GM12878 (cell line): ENCODE data around the gene ROM1. TPM values are rescaled to one million over a fixed set of nuclear protein-coding genes. Genes with fewer than 3 reads are reported as not detected.

Source experiments
- ATF7 ChIP-seq: fragments of 450-650 bp; IDR thresholded peaks from 2 replicates; pipeline ENCODE4 v1.6.1; 2016; ENCODE audit warnings: low read depth, mild to moderate bottlenecking
- BMI1 ChIP-seq: fragments of 450-650 bp; IDR thresholded peaks from 2 replicates; pipeline ENCODE4 v1.6.1; 2016; ENCODE audit warnings: mild to moderate bottlenecking, moderate library complexity, borderline replicate concordance
- EGR1 ChIP-seq, 2 experiments: IDR thresholded peaks; 1 replicate in 1 of 2; 2 replicates in 1 of 2; pipeline ENCODE4 v1.6.1; 2011 to 2012; ENCODE audit warnings: low read depth in 2 of 2, low read length in 2 of 2, borderline replicate concordance in 1 of 2, mild to moderate bottlenecking in 1 of 2, moderate library complexity in 1 of 2
- EZH2 ChIP-seq: IDR thresholded peaks from 2 replicates; pipeline ENCODE4 v1.6.1; 2012; ENCODE audit warnings: low read depth, mild to moderate bottlenecking, control low read depth, inconsistent platforms, low read length, borderline replicate concordance; ENCODE audit not compliant: control insufficient read depth
- JUNB ChIP-seq: IDR thresholded peaks from 2 replicates; pipeline ENCODE4 v1.6.1; 2016; ENCODE audit warnings: antibody characterized with exemption, mild to moderate bottlenecking
- MTA2 ChIP-seq: fragments of 450-650 bp; IDR thresholded peaks from 2 replicates; pipeline ENCODE4 v1.6.1; 2016; ENCODE audit warnings: low read depth, mild to moderate bottlenecking, moderate library complexity
- MYB ChIP-seq: fragments of 150-350 bp; IDR thresholded peaks from 2 replicates; pipeline ENCODE4 v1.6.1; 2014; ENCODE audit warnings: mild to moderate bottlenecking, low read depth, low read length, borderline replicate concordance
- PAX8 ChIP-seq: fragments of 450-650 bp; IDR thresholded peaks from 2 replicates; pipeline ENCODE4 v1.6.1; 2017; ENCODE audit warnings: mild to moderate bottlenecking, moderate library complexity
- PRDM15 ChIP-seq: fragments of 450-650 bp; formaldehyde crosslinking; IDR thresholded peaks from 2 replicates; pipeline ENCODE4 v1.4.0; 2020; ENCODE audit warnings: mild to moderate bottlenecking, moderate library complexity
- RELA ChIP-seq: fragments of 450-650 bp; IDR thresholded peaks from 2 replicates; pipeline ENCODE4 v1.8.0; 2014; ENCODE audit warnings: borderline replicate concordance; ENCODE audit not compliant: partially characterized antibody
- SP1 ChIP-seq: IDR thresholded peaks from one replicate; pipeline ENCODE4 v1.6.1; 2011; ENCODE audit warnings: low read depth, low read length
- SREBF2 ChIP-seq: IDR thresholded peaks from 2 replicates; pipeline ENCODE4 v1.6.1; 2012; ENCODE audit warnings: mild to moderate bottlenecking, low read length
- SRF ChIP-seq, 2 experiments: IDR thresholded peaks; 2 replicates each; pipeline ENCODE4 v1.6.1; 2011; ENCODE audit warnings: low read depth in 2 of 2, low read length in 2 of 2, mild to moderate bottlenecking in 1 of 2, moderate library complexity in 1 of 2
- STAT3 ChIP-seq: IDR thresholded peaks from 2 replicates; pipeline ENCODE4 v1.6.1; 2011; ENCODE audit warnings: low read depth, low read length, improper control_type of control experiment
- TCF3 ChIP-seq: IDR thresholded peaks from 2 replicates; pipeline ENCODE4 v1.6.1; 2012; ENCODE audit warnings: low read depth, mild to moderate bottlenecking, low read length, borderline replicate concordance; ENCODE audit not compliant: insufficient read depth
- ZBTB4 ChIP-seq: fragments of 450-650 bp; formaldehyde crosslinking; IDR thresholded peaks from 2 replicates; pipeline ENCODE4 v1.4.0; 2022; ENCODE audit warnings: mild to moderate bottlenecking, moderate library complexity
- ZSCAN29 ChIP-seq: fragments of 450-650 bp; IDR thresholded peaks from 2 replicates; pipeline ENCODE4 v1.6.1; 2017; ENCODE audit warnings: mild to moderate bottlenecking, moderate library complexity
- polyA plus RNA-seq, 11 experiments: library from polyadenylated mRNA; depleted of rRNA in 4 of 11; unstranded in 6 of 11; stranded (reverse) in 5 of 11; fragments of >200 nt; fragmentation: Nextera tagmentation in 4 of 11; fragmentation: Illumina TruSeq in 1 of 11; extraction: Ambion mirVana in 4 of 11; extraction: Trizol in 1 of 11; gene quantifications; 1 replicate in 1 of 11; 2 replicates in 10 of 11; pipeline versions ENCODE4 v1.2.1 to v1.2.3, GENCODE V29; 2011 to 2016; ENCODE audit warnings: inconsistent platforms in 2 of 11, missing spikeins in 2 of 11, low read depth in 1 of 11
- total RNA-seq, 4 experiments: library from RNA; depleted of rRNA in 3 of 4; stranded (reverse); fragments of >200 nt in 3 of 4; fragmentation: Illumina TruSeq in 1 of 4; extraction: Trizol in 1 of 4; gene quantifications; 2 replicates each; pipeline versions ENCODE4 v1.2.1 to v1.2.3, GENCODE V29; 2013 to 2021
- TF ChIP-seq, protein P1 (sequence below): IDR thresholded peaks from 2 replicates; pipeline ENCODE4 v1.6.1; 2012; ENCODE audit warnings: mild to moderate bottlenecking, low read depth, low read length

Gene ROM1
- total and polyA plus RNA-seq, 10 of the 15 experiments (the other 5 are each of a cell fraction or from before 2014, with no cell fraction given): 0.42 to 3.0 (median 1.1) TPM

DNA sequence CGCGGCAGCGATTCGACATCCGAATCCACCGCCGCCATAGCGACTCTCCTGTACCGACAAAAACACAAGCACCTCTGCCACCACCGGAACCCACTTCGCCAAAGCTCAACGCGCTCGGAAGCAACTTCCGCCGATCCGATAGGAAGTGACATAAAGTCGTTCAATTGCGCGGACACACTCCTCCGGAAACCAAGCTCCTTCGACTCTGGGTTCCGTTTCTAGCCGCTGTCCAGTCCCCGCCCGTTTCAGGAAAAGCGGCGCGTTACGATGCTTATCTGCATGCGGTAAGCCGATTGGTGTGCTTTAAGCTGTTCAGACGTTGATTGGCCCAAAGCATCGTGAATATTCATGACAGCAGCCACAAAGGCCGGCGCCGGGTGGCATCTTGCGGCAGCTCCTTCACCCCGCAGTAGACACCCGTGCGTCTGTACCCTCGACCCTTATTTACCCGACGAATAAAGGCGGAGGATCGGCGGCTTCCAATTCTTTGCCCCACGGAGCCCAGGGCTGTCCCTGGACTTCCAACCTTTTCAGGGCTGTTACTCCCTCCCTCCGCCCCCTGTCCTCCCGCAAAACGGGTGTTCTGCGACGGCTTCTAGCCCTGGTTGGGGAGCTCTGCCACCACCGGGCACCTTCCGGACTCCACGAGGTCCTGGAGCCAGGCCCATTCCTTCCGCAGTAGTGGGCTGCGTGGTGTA lies 21.5 kb upstream of the ROM1 start, which contains the start of gene TUT1 (continued):
- TF ChIP-seq MTA2: 0 out of 2 replicates have a peak, but pooled peaks have one; percentile 30
- no peak for TF ChIP-seq PRDM15 (CRISPR knock-in tag)
- TF ChIP-seq EZH2: no peak
- TF ChIP-seq SP1: peak; percentile 92
- peak; percentile 7; the same call in 1 of the 2 replicates for TF ChIP-seq ZSCAN29
- no peak for TF ChIP-seq MYB
- peak; percentile 94 for TF ChIP-seq ATF7
- TF ChIP-seq SRF (IDR thresholded peaks at IDR 0.05; ENCODE audit: low read depth in 2 of 2, low read length in 2 of 2): peak in 1 of 2 experiments; percentile 89; a peak in 2 of 4 replicates
- peak; percentile 95 for TF ChIP-seq RELA
- no peak for TF ChIP-seq PAX8
- TF ChIP-seq, protein P1, sequence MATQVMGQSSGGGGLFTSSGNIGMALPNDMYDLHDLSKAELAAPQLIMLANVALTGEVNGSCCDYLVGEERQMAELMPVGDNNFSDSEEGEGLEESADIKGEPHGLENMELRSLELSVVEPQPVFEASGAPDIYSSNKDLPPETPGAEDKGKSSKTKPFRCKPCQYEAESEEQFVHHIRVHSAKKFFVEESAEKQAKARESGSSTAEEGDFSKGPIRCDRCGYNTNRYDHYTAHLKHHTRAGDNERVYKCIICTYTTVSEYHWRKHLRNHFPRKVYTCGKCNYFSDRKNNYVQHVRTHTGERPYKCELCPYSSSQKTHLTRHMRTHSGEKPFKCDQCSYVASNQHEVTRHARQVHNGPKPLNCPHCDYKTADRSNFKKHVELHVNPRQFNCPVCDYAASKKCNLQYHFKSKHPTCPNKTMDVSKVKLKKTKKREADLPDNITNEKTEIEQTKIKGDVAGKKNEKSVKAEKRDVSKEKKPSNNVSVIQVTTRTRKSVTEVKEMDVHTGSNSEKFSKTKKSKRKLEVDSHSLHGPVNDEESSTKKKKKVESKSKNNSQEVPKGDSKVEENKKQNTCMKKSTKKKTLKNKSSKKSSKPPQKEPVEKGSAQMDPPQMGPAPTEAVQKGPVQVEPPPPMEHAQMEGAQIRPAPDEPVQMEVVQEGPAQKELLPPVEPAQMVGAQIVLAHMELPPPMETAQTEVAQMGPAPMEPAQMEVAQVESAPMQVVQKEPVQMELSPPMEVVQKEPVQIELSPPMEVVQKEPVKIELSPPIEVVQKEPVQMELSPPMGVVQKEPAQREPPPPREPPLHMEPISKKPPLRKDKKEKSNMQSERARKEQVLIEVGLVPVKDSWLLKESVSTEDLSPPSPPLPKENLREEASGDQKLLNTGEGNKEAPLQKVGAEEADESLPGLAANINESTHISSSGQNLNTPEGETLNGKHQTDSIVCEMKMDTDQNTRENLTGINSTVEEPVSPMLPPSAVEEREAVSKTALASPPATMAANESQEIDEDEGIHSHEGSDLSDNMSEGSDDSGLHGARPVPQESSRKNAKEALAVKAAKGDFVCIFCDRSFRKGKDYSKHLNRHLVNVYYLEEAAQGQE: peak; percentile 75
- TF ChIP-seq BMI1: no peak
- no peak for TF ChIP-seq TCF3
- TF ChIP-seq EGR1 (IDR thresholded peaks at IDR 0.05; ENCODE audit: borderline replicate concordance in 1 of 2, low read depth in 2 of 2, low read length in 2 of 2): peak; percentile 19 to 42; a peak in 2 of 3 replicates
- no peak for TF ChIP-seq JUNB
- TF ChIP-seq ZBTB4 (CRISPR knock-in tag): no peak
- TF ChIP-seq SREBF2: peak; percentile 65; the same call in 1 of the 2 replicates
- TF ChIP-seq STAT3: peak; percentile 32; the same call in 1 of the 2 replicates
